GM18505 (cell line): ENCODE measurements around the gene BCAP29.

Source experiments
- ATAC-seq: cut with Tn5 transposase; IDR thresholded peaks from one replicate; pipeline ENCODE4 v1.9.1; 2021; ENCODE audit not compliant: unreplicated experiment
- POLR2A ChIP-seq: IDR thresholded peaks from 4 replicates; pipeline ENCODE4 v1.6.1; 2011; ENCODE audit warnings: borderline replicate concordance; ENCODE audit not compliant: insufficient read depth, insufficient read length; ENCODE audit errors: extremely low read depth

The BCAP29 gene

DNA sequence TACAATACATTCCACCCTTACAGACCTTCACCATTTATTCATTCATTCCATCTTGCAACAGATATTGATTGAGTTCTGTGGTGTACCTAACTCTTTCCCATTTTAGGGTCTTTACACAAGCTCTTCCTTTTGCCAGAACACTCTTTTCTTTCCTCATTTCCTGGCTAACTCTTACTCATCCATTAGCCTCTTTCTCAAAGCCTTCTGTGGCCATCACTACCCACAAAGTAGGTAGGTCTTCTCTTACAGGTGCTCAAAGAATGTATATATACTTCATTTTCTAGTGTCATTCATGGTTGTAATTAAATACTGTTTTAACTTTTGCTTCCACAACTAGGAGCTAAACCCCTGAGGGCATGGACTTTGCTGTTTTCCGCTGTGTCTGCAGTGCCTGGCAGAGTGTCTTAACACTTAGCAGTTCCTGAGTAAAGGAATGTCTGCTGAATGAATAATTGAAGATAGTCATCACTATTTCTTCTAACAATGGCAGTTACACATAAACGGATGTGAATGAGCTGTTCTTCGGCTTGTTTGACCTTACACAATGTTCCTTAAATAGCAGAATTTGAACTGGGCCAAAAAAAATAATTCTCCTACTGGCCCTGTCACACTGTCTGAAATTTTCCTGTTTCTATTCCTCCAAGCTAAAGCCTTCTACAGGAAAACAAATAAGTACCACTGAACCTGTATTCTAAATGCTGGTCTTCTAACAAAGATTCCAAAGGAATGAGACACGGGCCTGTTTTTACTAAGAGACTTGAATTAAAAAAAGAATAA is 15.1 kb downstream of the BCAP29 start:
- no peak for TF ChIP-seq POLR2A

GRCh38 chr7:107596881-107597581 is 17.0 kb downstream of the BCAP29 start:
- TF ChIP-seq POLR2A = no peak
- no peak for ATAC-seq

More for the DNA sequence above, 15.1 kb downstream of the BCAP29 start:
- ATAC-seq = no peak

DNA sequence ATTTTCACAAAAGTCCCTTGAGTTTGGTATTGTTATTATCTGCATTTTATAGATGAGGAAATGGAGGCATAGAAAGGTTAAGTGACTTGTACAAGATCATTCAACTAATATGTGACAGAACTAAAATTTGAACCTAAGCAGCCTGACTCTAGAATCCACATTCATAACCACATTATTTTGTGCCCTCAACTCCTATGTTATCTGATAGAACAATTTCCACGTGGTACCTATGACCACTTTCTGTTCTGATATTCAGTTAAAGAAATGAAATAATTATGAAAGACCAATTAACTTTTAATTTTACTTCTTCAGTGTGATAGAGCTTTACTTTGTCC is 17.5 kb downstream of the BCAP29 start:
- no peak for ATAC-seq
- no peak for TF ChIP-seq POLR2A

GRCh38 chr7:107597953-107598352 is 17.9 kb downstream of the BCAP29 start:
- TF ChIP-seq POLR2A = no peak
- no peak for ATAC-seq

GRCh38 chr7:107599262-107599661 is 19.2 kb downstream of the BCAP29 start:
- no peak for TF ChIP-seq POLR2A

GRCh38 chr7:107600816-107601215 is 20.8 kb downstream of the BCAP29 start:
- no peak for TF ChIP-seq POLR2A
- no peak for ATAC-seq

More at GRCh38 chr7:107599262-107599661, 19.2 kb downstream of the BCAP29 start:
- no peak for ATAC-seq

DNA sequence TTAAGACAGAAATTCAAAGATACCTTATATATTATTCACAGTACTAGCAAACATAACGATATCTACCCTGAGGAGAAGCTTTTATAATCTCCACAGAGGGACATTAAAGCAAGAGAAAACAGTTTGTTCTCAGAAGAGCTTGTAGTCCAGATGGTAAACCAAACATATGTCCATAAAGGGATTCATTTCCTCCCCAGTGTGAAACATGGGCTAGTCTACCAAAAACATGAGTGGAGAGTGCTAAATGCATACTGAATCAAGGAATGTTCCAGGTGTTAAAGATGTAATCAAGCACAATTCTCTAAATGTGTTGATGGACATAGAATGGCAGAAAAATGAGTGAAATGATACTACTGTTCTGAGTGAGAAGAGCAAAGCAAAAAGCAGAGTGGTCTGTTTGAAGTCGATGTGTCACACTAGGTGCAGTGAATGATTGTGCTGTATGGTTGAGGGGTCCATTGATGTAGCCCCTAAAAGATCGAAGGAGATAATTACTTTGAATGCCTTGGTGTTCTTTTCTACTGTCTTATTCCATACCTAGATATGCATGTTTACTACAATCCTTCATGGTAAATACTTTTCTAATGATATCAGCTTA is 25.3 kb downstream of the BCAP29 start:
- no peak for ATAC-seq
- TF ChIP-seq POLR2A = no peak

DNA sequence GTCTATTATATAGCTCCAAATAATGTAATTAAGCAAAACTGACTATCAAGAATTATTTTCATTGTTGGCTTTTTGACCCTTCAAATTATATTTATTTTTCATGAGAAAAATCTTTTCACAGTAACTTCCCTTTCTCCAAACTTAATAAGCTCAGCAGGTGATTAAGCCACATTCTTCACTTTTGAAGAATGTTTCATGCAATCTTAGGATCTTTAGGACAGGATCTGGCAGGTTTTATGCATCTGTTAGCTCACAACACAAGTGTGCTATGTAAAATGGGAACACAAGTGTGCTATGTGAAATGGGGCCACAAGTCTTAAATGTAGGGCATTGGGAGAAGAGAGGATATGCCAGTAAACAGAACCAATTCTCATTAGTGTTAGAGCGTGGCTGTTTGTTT is 26.3 kb downstream of the BCAP29 start:
- no peak for ATAC-seq
- TF ChIP-seq POLR2A = no peak

DNA sequence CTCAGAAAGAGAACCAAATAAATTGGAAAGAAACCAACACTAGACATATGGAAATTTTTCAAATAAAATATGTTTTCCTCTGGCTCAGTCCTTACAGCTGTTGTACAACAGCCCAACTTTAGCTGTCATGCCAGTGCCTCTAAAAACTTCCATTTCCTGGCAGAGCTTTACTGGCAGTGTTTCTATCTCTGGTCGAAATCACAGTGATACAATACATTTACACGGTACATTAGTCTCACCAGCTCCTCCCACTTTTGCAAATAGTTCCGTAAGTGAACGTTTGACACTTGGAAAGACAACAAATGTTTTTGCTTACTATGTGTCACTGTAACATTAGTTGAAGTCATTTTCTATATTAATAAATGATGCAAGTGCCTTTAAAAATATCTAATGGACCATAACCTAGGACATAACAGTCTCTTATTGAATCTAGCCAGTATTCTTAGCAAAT is 29.8 kb downstream of the BCAP29 start:
- no peak for ATAC-seq
- TF ChIP-seq POLR2A = no peak

- no peak for TF ChIP-seq POLR2A
- ATAC-seq = no peak
Measured at GRCh38 chr7:107610323-107610722, 30.3 kb downstream of the BCAP29 start.

DNA sequence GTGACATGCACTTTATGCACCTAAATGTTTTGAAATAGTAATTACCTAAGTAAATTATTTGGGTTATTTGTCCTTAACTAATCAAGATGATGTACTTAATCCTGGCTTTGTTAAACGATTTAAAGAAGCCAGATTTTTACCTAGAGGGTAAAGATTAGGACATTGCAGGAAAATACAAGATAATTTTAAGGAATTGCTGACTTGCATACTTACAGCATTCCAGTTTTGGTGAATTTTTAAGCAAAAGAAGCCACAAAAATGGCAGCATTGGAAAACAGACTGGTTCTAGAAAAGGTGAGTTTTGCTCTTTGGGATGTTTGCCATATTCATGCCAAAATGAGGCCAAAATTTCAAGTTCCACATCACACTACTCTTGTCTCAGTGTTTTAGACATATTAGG is 33.4 kb downstream of the BCAP29 start:
- no peak for ATAC-seq
- no peak for TF ChIP-seq POLR2A

DNA sequence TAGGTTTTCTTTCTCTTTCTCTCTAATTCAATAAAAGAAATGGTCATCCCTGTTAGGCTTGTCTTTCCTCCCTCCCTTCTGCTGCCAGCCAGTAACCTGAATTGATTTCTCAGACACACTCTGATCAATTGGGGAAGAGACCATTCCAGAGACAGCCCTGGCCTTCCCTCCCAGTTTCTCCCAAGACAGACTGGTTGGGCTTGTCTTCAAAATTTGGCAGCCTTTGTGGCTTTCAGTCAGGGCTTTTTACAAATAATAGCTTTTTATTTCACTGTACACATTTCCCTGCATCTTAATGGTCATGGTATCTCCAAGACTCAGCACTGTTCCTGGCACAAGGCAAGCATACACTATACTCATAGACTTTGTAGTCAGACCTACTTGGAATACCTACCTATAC is 33.9 kb downstream of the BCAP29 start:
- ATAC-seq = no peak
- TF ChIP-seq POLR2A = no peak

- no peak for ATAC-seq
- TF ChIP-seq POLR2A = no peak
Measured at GRCh38 chr7:107614425-107614824, 34.4 kb downstream of the BCAP29 start.
